GM23248 (cell line): Measurements from ENCODE around the gene RASGEF1C. TPM values are rescaled to one million over a fixed set of nuclear protein-coding genes. Genes with fewer than 3 reads are reported as not detected.

Experiments used
- DNase-seq: peaks from one replicate; pipeline ENCODE4 v3.0.0-alpha.2; 2015
- H2AFZ ChIP-seq: fragments of 200-600 bp; sonication (generic); 2 replicates; pipeline ENCODE4 v1.6.1; 2016; ENCODE audit warnings: antibody characterized with exemption
- H3F3A ChIP-seq: fragments of 200-600 bp; sonication (generic); 2 replicates; pipeline ENCODE4 v1.6.1; 2016; ENCODE audit warnings: mild to moderate bottlenecking, antibody characterized with exemption, mixed run types; ENCODE audit not compliant: insufficient read depth
- H3K27ac ChIP-seq: fragments of 200-600 bp; sonication (generic); 2 replicates; pipeline ENCODE4 v1.5.1; 2016; ENCODE audit warnings: mild to moderate bottlenecking
- H3K27me3 ChIP-seq: fragments of 200-600 bp; sonication (generic); replicated peaks from 2 replicates; pipeline ENCODE4 v1.6.1; 2016; ENCODE audit warnings: mild to moderate bottlenecking; ENCODE audit not compliant: insufficient read depth
- H3K36me3 ChIP-seq: fragments of 200-600 bp; sonication (generic); 2 replicates; pipeline ENCODE4 v1.6.1; 2016; ENCODE audit warnings: low read depth, mild to moderate bottlenecking
- H3K4me1 ChIP-seq: fragments of 200-600 bp; sonication (generic); 2 replicates; pipeline ENCODE4 v1.6.1; 2016; ENCODE audit warnings: mild to moderate bottlenecking; ENCODE audit not compliant: insufficient read depth
- H3K4me2 ChIP-seq: fragments of 200-600 bp; sonication (generic); one replicate; pipeline ENCODE4 v1.6.1; 2016; ENCODE audit warnings: mild to moderate bottlenecking; ENCODE audit not compliant: unreplicated experiment
- H3K4me3 ChIP-seq: fragments of 200-600 bp; sonication (generic); 2 replicates; pipeline ENCODE4 v1.5.1; 2016; ENCODE audit warnings: mild to moderate bottlenecking
- H3K79me2 ChIP-seq: fragments of 200-600 bp; sonication (generic); 2 replicates; pipeline ENCODE4 v1.6.1; 2016; ENCODE audit warnings: mild to moderate bottlenecking; ENCODE audit not compliant: insufficient read depth
- H3K9ac ChIP-seq: fragments of 200-600 bp; sonication (generic); 2 replicates; pipeline ENCODE4 v1.6.1; 2016; ENCODE audit warnings: mild to moderate bottlenecking
- H3K9me2 ChIP-seq: fragments of 200-600 bp; sonication (generic); 2 replicates; pipeline ENCODE4 v1.6.1; 2016; ENCODE audit warnings: mixed run types, mild to moderate bottlenecking, moderate library complexity; ENCODE audit not compliant: insufficient read depth
- H3K9me3 ChIP-seq: fragments of 200-600 bp; sonication (generic); one replicate; pipeline ENCODE4 v1.6.1; 2017; ENCODE audit warnings: low read depth
- H4K20me1 ChIP-seq: fragments of 200-600 bp; sonication (generic); 2 replicates; pipeline ENCODE4 v1.6.0; 2016; ENCODE audit not compliant: insufficient read depth
- EZH2 ChIP-seq: fragments of 200-600 bp; sonication (generic); IDR thresholded peaks from 2 replicates; pipeline ENCODE4 v1.6.1; 2018; ENCODE audit warnings: antibody characterized with exemption, mild to moderate bottlenecking; ENCODE audit not compliant: insufficient read depth, poor library complexity, severe bottlenecking
- EZH2phosphoT487 ChIP-seq: fragments of 200-600 bp; sonication (generic); IDR thresholded peaks from 2 replicates; pipeline ENCODE4 v1.6.1; 2018; ENCODE audit warnings: antibody characterized with exemption, moderate library complexity, mild to moderate bottlenecking, low read depth; ENCODE audit not compliant: insufficient read depth
- WGBS, 2 experiments: methylation state at CpG; one replicate each; pipeline ENCODE4 v1.1.6; 2015 to 2017; ENCODE audit warnings: low lambda C conversion rate in 2 of 2, low coverage in 1 of 2; ENCODE audit errors: missing lambda C conversion rate in 2 of 2; 5-methylcytosine and 5-hydroxymethylcytosine counted together
- in situ Hi-C: fragments of 300-500 bp; cut with MboI; formaldehyde crosslinking; loops from 2 replicates; pipeline ENCODE4 v1.15.0; 2020
- polyA plus RNA-seq: library from polyadenylated mRNA; unstranded; fragments of >200 nt; fragmentation: Nextera tagmentation; extraction: Ambion mirVana; gene quantifications from 2 replicates; pipeline ENCODE4 v1.2.1, GENCODE V29; 2016
- total RNA-seq: library from RNA; depleted of rRNA; stranded (reverse); fragments of >200 nt; shearing (Covaris generic); gene quantifications from 2 replicates; pipeline ENCODE4 v1.2.3, GENCODE V29; 2014

Gene RASGEF1C
- total and polyA plus RNA-seq, 2 experiments from 2014 or later, result not detected

DNA sequence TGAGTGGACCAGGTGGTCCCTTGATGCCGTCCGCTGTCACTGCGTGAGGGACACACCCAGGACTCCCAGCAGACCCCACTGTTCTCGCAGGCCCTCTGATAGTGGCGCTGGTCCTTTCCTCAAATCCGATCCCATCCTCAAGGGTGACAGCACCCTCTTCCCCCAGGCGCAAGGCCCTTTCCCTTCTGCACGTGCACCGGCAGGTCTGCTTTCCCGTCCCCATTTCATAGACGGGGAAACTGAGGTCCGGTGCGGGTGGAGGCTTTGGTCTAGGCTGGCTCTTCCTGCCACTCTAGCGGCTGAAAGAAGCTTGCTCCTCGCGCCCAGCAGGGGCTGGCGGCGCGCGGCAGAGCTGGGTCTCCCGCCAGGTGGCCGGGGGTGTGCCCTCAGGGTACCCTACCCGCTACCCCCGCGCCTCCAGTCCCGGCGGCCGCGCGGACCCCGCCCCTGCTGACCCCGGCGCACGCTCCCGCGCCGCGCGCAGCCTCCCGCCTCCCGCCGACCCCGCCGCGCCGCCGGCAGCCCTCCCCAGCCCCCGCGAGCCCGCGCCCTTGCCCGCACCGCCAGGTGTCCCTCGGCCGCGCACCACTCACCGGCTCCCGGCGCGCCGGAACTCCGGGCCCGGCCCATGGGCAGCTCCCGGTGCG lies 453 bp downstream of the RASGEF1C start:
- Histone ChIP-seq H3K79me2 (no peaks in the 10 kb centered on the region), H2AFZ (no peak overlapping the region), H3K27me3 (peaks cover 14% of the 10 kb centered on the region), H3K9me2 (no peaks in the 10 kb centered on the region), H3K4me3 (peak overlapping the region; percentile 43), H3F3A (no peaks in the 10 kb centered on the region), H3K4me1 (no peaks in the 10 kb centered on the region), H3K9me3 (no peaks in the 10 kb centered on the region), H3K36me3 (no peaks in the 10 kb centered on the region), H3K27ac (no peak overlapping the region), H4K20me1 (no peaks in the 10 kb centered on the region), H3K9ac (no peak overlapping the region), H3K4me2 (no peak overlapping the region)
- TF ChIP-seq EZH2phosphoT487 (no peak), EZH2 (peak; percentile 36)
- in situ Hi-C loops, result no loop called here
- 3 to 5% methylated on average over 21 to 63 of the region's 65 CpGs for WGBS, 2 experiments
- peak; percentile 16 for DNase-seq

DNA sequence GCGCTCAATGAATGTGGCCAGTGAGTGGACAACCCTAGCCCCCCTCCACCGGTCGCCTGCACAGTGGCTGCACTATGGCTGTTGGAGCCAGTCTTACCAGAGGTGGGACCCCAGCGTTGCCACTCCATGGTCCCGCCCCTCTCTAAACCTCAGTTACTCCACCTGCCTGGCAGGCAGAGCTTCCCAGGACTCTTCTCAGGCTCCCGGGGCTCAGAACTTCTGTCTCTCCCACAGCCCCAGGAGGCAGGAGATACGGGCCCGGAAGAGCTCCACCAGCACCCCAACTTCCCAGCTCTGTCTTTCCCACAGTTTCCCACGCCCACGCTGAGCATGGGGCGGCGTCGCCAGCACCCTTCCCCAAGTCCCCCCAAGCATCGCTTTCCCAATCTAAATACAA lies 975 bp downstream of the RASGEF1C start:
- Histone ChIP-seq H2AFZ (no peak overlapping the region), H3K9me2 (no peaks in the 10 kb centered on the region), H4K20me1 (no peaks in the 10 kb centered on the region), H3K4me1 (no peaks in the 10 kb centered on the region), H3K9me3 (no peaks in the 10 kb centered on the region), H3K79me2 (no peaks in the 10 kb centered on the region), H3K4me2 (no peak overlapping the region), H3K9ac (no peak overlapping the region), H3K27ac (no peak overlapping the region), H3K4me3 (no peak overlapping the region), H3F3A (no peaks in the 10 kb centered on the region), H3K27me3 (peaks cover 14% of the 10 kb centered on the region), H3K36me3 (no peaks in the 10 kb centered on the region)
- in situ Hi-C loops, result no loop called here
- 14 to 15% methylated on average over 14 of the region's 14 CpGs for WGBS, 2 experiments
- TF ChIP-seq EZH2, result no peak
- TF ChIP-seq EZH2phosphoT487, result no peak
- no peak for DNase-seq

DNA sequence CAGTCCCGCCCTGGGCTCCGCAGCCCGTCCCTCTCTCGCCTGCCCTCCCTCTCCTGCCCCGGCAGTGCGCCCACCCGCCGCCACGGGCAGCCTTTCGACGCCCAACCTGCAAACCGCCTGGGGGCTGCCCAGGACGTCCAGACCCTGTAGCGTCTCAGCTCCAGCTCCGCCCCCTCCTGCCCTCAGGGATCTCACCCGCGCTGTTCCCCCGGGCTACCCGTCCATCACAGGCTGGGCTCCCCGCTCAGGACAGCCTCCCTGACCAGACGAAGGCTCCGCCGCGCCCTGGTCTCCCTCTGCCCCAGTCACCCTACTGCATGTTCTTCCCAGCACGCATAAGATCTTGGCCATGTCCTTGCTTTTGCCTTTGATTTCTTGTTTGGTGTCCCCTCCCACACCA lies 1.4 kb downstream of the RASGEF1C start:
- Histone ChIP-seq H3K9ac (no peak overlapping the region), H3K9me3 (no peaks in the 10 kb centered on the region), H3K27ac (no peak overlapping the region), H3K4me3 (no peak overlapping the region), H3F3A (no peaks in the 10 kb centered on the region), H3K36me3 (no peaks in the 10 kb centered on the region), H2AFZ (no peak overlapping the region), H4K20me1 (no peaks in the 10 kb centered on the region), H3K27me3 (peaks cover 14% of the 10 kb centered on the region), H3K4me1 (no peaks in the 10 kb centered on the region), H3K9me2 (no peaks in the 10 kb centered on the region), H3K4me2 (no peak overlapping the region), H3K79me2 (no peaks in the 10 kb centered on the region)
- WGBS, 2 experiments, result 31 to 38% methylated on average over 17 to 25 of the region's 25 CpGs
- TF ChIP-seq EZH2 (no peak), EZH2phosphoT487 (no peak)
- DNase-seq, result no peak
- in situ Hi-C loops, result no loop called here

DNA sequence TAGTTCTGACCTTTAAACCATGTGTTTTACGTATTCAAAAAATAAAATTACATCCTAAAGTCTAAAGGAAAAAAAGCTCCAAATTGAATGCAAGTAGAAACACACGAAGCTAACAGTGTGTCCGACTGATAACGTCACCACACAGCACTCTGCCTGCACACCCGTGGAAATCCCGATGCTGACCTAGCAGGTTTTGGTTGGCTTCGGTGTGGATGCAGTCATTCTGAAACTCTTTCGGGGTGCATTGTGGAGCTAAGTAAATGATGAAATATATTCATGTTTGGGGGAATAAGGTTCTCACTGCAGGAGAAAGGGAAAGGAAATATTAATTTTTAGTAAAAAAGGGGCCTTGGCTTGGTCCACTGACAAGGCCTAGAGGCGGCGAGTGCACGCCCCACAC lies 2.0 kb downstream of the RASGEF1C start:
- WGBS, 2 experiments, result 72 to 74% methylated on average over 11 of the region's 11 CpGs

More for the DNA sequence above, 2.0 kb downstream of the RASGEF1C start:
- no peaks in the 10 kb centered on the region for H4K20me1 ChIP-seq
- no peak overlapping the region for H3K9ac ChIP-seq
- TF ChIP-seq EZH2 (no peak), EZH2phosphoT487 (no peak)
- H3K36me3 ChIP-seq, result no peaks in the 10 kb centered on the region
- H2AFZ ChIP-seq, result no peak overlapping the region
- no peaks in the 10 kb centered on the region for H3K79me2 ChIP-seq
- H3K27ac ChIP-seq, result no peak overlapping the region
- in situ Hi-C loops, result no loop called here
- no peaks in the 10 kb centered on the region for H3K4me1 ChIP-seq
- no peak overlapping the region for H3K4me2 ChIP-seq
- no peak for DNase-seq
- no peak overlapping the region for H3K4me3 ChIP-seq
- no peaks in the 10 kb centered on the region for H3F3A ChIP-seq
- peaks cover 14% of the 10 kb centered on the region for H3K27me3 ChIP-seq
- no peaks in the 10 kb centered on the region for H3K9me3 ChIP-seq
- no peaks in the 10 kb centered on the region for H3K9me2 ChIP-seq
